GM03348 (cell line): Measurements from ENCODE around the gene TNFSF11.
"Not testable (repeated sequence)": the region's sequence is repeated elsewhere in the genome, so short reads cannot be mapped to it uniquely, and the experiment has no call there.

Experiments used
- DNase-seq: peaks from one replicate; pipeline ENCODE4 v3.0.0; 2012; ENCODE audit warnings: low spot score

Gene TNFSF11

GRCh38 chr13:42574011-42574410, at the start of gene TNFSF11:
TSS of gene TNFSF11 (plus strand) at chr13:42574152. CDS start at chr13:42574304, 152 bp downstream.
- no peak for DNase-seq

- DNase-seq, result no peak
Observed at GRCh38 chr13:42524487-42525034, 49.4 kb upstream of the TNFSF11 start.

- no peak for DNase-seq
Observed at GRCh38 chr13:42525035-42525504, 48.9 kb upstream of the TNFSF11 start.

DNA sequence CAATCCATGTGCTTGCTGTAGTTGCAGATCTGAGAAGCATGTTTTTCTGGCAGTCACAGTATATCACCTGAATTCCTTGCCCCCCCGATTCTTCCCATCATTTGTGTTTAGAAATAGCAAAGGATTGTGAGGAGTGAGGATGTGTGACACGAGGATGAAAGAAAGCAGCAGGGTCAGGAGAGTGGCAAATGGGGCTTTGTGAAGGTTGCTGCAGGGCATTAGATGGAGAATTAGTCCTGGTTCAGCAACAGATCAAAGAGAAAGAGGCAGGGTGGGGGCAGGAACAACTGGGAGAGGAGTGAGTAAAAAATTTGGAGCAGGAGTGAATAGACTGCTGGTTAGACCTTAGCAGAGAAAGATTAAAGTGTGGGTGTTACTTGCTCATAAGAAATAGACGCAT, 47.7 kb upstream of the TNFSF11 start:
- no peak for DNase-seq

GRCh38 chr13:42526804-42527203, 47.1 kb upstream of the TNFSF11 start:
- DNase-seq, result no peak

- DNase-seq, result no peak
Observed at GRCh38 chr13:42532561-42533335, 41.2 kb upstream of the TNFSF11 start.

DNA sequence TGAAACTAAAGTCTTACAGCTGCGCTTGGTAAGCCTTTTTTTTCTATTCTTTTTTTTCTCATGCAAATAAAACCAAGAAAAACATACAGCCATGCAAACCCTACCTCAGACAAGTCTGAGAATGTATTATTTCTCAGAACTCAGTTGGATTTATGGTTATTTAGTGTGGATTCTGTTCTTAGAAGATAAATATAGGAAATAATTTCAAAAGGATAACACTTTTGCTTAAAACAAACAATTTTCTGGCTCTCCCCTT, 40.7 kb upstream of the TNFSF11 start:
- no peak for DNase-seq

- no peak for DNase-seq
Observed at GRCh38 chr13:42534785-42535184, 39.2 kb upstream of the TNFSF11 start.

DNA sequence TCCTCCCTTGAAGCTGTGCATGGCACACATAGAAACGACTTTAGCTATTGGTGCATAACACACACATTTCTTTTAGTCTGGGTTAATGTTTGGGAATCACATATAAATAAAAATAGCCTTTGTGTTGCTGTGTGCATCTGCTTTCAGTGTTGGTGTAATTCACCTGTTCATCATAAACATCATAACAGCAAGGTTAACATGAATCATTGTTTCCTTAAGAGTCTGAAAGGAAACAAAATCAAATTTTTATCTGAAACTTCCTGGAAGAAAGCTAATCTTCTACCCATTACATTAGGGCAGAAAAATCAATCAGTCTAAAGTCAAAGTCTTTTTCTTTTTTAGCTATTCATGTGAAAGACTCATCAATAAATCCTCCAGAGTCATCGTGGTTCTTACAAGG, 35.0 kb upstream of the TNFSF11 start:
- DNase-seq, result no peak

DNA sequence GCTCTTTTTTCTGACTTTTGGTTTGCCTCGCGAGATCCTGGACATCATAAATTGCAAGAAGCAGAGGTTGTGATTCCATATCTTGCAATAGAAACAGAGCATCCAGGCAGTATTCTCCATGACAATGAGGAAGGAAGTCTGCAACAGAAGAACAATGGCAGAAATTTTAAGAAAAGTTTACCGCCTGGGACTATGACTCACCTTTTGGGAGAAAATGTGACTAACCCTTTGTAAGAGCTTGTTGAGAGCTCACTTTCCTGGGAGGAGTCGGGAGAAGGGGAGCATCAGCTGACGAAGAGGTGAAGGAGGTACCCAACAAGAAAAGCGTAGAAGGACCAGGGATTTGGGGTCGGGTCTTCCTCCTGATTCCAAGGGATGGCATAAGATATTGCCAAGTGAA, 34.3 kb upstream of the TNFSF11 start:
- no peak for DNase-seq

DNA sequence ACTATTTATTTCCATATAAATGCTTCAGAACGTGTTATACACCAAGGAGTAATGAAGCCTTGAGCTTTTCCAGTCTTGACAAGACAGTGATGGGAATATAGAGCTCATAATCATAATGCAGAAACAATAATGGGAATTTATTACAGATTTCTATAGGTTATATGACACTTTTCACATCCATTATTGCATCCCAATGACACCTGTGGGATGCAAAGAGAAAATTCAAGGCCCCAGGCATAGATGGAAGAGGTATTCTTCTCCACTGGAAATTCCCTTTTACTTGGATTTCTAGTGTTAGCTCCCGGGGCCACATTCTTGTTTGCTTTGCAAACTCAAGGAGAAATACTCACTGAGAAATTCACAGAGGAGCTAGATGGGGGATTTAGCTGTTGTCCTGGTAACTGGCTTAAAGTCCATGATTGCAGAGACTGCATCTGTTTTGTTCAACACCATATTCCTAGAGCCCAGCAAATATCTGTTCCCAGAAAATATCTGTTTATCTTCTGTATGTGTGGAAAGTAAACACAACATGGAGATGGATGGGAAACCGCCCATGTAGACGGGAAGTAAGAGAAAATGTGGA, 30.6 kb upstream of the TNFSF11 start:
- DNase-seq, result no peak

DNA sequence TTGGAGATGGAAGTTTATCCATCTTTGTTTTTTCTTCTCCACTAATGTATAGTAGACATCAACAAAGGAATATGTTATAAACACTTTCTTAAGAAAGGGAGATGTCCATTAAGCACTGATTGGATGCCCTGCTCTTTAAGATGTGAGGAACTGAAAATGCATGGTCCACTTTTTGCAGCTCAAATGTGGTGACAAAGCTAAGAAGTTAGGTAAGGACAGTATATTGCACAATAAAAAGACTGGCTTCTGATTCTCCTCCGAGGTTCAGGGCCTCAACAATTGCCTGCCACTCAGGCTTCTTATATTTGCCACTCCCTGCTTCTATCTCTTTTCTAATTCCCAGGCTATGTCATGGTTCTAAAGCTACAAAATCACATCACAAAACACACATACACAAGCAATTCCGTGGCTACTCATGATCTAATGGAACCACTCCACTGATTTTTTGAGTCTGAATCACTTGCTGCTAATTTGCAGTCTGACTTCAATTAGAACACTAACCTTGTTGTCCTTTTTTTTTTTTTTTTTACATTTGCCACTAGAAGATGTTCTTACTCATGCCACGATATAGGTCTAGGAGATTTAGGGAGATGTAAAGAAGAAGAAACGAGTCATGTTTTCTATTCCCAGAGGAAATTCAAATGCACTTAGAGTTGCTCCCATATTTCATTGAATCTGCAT, 29.6 kb upstream of the TNFSF11 start:
- no peak for DNase-seq

DNA sequence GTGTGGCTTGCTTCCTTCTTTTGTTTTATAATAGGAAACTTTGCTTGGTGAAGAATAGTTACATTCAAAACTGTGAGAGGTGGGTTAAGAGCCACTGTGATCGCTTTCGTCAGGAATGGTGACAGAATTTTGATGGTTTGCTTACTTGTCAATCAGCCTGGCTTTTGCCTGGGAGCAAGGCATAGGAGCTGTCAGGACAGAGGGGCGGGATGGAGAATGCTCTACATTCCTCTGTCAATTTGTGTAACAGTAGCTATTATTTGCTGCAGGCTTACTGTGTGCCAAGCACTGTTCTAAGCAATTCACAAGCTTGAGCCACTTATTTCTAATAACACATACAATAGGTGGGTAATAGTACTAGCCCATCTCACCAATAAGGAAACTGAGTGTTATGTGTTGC, 28.1 kb upstream of the TNFSF11 start:
- no peak for DNase-seq

- DNase-seq, result no peak
Observed at GRCh38 chr13:42547612-42548011, 26.3 kb upstream of the TNFSF11 start.

DNA sequence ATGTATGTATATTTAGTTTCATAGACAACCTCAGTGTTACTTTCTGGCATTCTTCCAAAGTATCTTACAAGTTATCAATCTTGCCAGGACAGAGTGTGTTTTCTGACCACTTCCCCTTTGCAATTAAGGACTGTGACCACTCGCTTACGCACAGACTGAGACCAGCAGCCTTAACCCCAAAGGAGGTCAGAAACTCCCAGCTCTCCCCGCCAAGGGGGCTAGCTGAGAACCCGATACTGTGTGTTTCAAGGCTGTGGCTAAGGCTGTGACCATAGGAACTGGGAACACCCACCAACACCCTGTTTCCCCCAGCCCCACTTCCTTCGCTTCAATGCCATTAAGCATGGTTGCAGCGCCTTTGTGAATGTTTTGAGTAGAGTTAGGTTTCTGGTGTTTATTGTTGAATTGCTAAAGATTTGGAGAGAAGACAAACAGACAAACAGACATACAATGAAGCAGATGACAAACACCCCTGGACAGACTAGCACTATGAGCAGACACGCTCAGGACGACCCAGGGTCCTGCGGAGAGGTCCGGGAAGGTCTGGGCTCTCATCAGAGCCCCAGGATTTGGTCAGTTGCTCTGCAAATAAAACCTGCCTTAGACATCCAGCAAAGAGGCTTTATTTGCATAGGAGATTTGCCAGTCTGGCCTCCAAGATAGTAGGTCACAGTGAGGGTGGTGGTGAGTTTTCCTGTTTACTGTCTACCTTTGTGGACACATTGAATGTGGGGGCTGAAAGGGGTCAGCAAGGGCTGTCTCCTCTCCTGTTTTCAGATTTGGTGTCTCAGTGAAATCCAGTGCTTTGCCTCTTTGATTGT, 25.0 kb upstream of the TNFSF11 start:
- no peak for DNase-seq

GRCh38 chr13:42549552-42549936, 24.4 kb upstream of the TNFSF11 start:
- DNase-seq, result no peak

DNA sequence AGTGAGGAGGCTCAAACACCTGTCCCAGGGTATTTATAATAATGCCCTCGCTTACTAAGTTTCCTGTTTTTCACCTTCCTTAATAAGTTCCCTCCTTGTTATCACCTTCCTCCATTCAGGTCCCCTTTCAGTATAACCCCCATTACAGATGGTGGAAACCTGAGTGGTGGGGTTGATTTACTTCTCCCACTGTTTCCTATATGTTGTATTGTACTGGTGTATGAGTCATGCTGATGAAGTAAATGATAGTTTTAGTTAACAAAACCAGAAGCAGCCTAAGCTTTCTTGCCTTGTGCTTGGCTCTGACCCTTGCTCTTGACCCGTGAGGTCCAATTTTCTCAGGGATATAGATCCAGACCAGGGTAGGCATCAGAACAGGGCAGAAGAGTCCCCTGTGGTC, 22.3 kb upstream of the TNFSF11 start:
- no peak for DNase-seq

- DNase-seq, result no peak
Observed at GRCh38 chr13:42553098-42554046, 20.6 kb upstream of the TNFSF11 start.

DNA sequence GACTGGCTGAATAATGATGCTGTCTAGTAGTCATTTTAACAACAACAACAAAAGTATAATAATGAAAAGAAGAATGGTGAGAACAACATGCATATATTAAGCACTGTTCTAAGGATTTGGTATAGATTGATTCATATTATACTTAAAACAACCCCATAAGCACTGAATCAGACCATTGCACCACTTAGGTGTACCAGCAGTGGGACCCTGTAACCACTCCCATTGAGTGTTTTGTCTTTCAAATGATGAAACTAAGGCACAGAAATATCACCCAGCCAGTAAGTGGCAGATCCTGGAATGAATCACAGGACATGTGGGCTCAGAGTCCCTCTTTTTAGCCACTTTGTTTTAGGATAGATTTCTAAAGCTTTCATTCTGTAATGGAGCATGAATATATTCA, 14.9 kb upstream of the TNFSF11 start:
- no peak for DNase-seq

DNA sequence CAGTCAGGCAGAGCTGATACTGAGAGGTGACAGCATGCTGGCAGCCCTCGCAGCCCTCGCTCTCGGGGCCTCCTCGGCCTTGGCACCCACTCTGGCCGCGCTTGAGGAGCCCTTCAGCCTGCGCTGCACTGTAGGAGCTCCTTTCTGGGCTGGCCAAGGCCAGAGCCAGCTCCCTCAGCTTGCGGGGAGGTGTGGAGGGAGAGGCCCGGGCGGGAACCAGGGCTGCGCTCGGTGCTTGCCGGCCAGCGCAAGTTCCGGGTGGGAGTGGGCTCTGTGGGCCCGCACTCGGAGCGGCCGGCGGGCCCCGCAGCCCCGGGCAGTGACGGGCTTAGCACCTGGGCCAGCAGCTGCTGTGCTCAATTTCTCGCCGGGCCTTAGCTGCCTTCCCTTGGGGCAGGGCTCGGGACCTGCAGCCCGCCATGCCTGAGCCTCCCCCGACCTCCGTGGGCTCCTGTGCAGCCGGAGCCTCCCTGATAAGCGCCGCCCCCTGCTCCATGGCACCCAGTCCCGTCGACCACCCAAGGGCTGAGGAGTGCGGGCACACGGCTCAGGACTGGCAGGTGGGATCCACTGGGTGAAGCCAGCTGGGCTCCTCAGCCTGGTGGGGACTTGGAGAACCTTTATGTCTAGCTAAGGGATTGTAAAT, 14.3 kb upstream of the TNFSF11 start:
- not testable (repeated sequence) for DNase-seq

DNA sequence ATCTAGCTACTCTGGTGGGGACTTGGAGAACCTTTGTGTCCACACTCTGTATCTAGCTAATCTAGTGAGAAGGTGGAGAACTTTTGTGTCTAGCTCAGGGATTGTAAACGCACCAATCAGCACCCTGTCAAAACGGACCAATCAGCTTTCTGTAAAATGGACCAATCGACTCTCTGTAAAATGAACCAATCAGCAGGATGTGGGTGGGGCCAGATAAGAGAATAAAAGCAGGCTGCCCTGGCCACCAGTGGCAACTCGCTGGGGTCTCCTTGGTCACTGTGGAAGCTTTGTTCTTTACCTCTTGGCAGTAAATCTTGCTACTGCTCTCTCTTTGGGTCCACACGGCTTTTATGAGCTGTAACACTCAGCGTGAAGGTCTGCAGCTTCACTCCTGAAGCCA, 13.6 kb upstream of the TNFSF11 start:
- not testable (repeated sequence) for DNase-seq
